PC-9 (cell line): Measurements from ENCODE around the gene KLHL40. TPM values are rescaled to one million over a fixed set of nuclear protein-coding genes. Genes with fewer than 3 reads are reported as not detected.

Source experiments
- BruUV-seq: library from RNA; stranded (reverse); fragments of 400-500 nt; replicated peaks from 2 replicates; lab custom pipeline; 2021; lab: Mats Ljungman, UMichigan
- CTCF ChIA-PET: fragments of 300-600 bp; sonication (Branson Sonifier 250); formaldehyde crosslinking; loops from one replicate; lab custom pipeline; 2022; ENCODE audit warnings: antibody characterized with exemption; lab: Charles Lee
- POLR2A ChIA-PET: fragments of 300-600 bp; sonication (Branson Sonifier 250); formaldehyde crosslinking; loops from one replicate; lab custom pipeline; 2022; ENCODE audit warnings: antibody characterized with exemption; ENCODE audit not compliant: unreplicated experiment; lab: Charles Lee
- DNase-seq, 2 experiments: peaks; one replicate each; pipeline versions ENCODE4 v3.0.0 to v3.0.0-alpha.2; 2015 to 2022; ENCODE audit warnings: mixed read lengths in 1 of 2
- H2AFZ ChIP-seq: fragments of 200-600 bp; sonication (generic); 2 replicates; pipeline ENCODE4 v1.8.1; 2017; ENCODE audit warnings: antibody characterized with exemption
- H3F3A ChIP-seq: fragments of 200-600 bp; sonication (generic); 2 replicates; pipeline ENCODE4 v1.8.1; 2017; ENCODE audit warnings: antibody characterized with exemption, mild to moderate bottlenecking, low read depth; ENCODE audit not compliant: insufficient read depth
- H3K27ac ChIP-seq: fragments of 200-600 bp; sonication (generic); 2 replicates; pipeline ENCODE4 v1.6.1; 2016; ENCODE audit warnings: mixed run types
- H3K27me3 ChIP-seq: fragments of 200-600 bp; sonication (generic); 2 replicates; pipeline ENCODE4 v1.6.1; 2016; ENCODE audit warnings: low read depth, mixed run types; ENCODE audit not compliant: insufficient read depth
- H3K36me3 ChIP-seq: fragments of 200-600 bp; sonication (generic); 2 replicates; pipeline ENCODE4 v1.6.1; 2016; ENCODE audit warnings: low read depth, mixed run types
- H3K4me1 ChIP-seq: fragments of 200-600 bp; sonication (generic); replicated peaks from 2 replicates; pipeline ENCODE4 v1.6.1; 2016; ENCODE audit warnings: mixed run types; ENCODE audit not compliant: insufficient read depth
- H3K4me2 ChIP-seq: fragments of 200-600 bp; sonication (generic); 2 replicates; pipeline ENCODE4 v1.6.1; 2017; ENCODE audit warnings: mixed run types
- H3K4me3 ChIP-seq: fragments of 200-600 bp; sonication (generic); 2 replicates; pipeline ENCODE4 v1.6.1; 2016; ENCODE audit warnings: mixed run types
- H3K79me2 ChIP-seq: fragments of 200-600 bp; sonication (generic); 2 replicates; pipeline ENCODE4 v1.6.1; 2017; ENCODE audit warnings: low read depth, mixed run types
- H3K9me2 ChIP-seq: fragments of 200-600 bp; sonication (generic); 2 replicates; pipeline ENCODE4 v1.8.1; 2017; ENCODE audit warnings: mild to moderate bottlenecking; ENCODE audit not compliant: insufficient read depth
- H3K9me3 ChIP-seq: fragments of 200-600 bp; sonication (generic); 2 replicates; pipeline ENCODE4 v1.8.1; 2016; ENCODE audit warnings: low read depth; ENCODE audit not compliant: insufficient read depth
- H4K20me1 ChIP-seq: fragments of 200-600 bp; sonication (generic); 2 replicates; pipeline ENCODE4 v1.8.1; 2017; ENCODE audit not compliant: insufficient read depth
- EZH2 ChIP-seq: fragments of 200-600 bp; sonication (generic); IDR thresholded peaks from 2 replicates; pipeline ENCODE4 v1.8.0; 2017; ENCODE audit warnings: antibody characterized with exemption, low read depth
- intact Hi-C: fragments of 100-400 bp; cut with micrococcal nuclease; formaldehyde crosslinking; loops from one replicate; pipeline ENCODE4 v1.10.0; 2022; ENCODE audit not compliant: unreplicated experiment
- total RNA-seq: library from RNA; stranded (reverse); gene quantifications from 2 replicates; pipeline ENCODE4 v1.2.3, GENCODE V29; 2021
- TF ChIP-seq, protein P1 (sequence below): fragments of 200-600 bp; sonication (generic); conservative IDR thresholded peaks from 2 replicates; pipeline ENCODE4 v1.6.1; 2017; ENCODE audit warnings: mixed run types, antibody characterized with exemption, mild to moderate bottlenecking, moderate library complexity

KLHL40 gene
- total RNA-seq, 1 experiment from 2014 or later: not detected

DNA sequence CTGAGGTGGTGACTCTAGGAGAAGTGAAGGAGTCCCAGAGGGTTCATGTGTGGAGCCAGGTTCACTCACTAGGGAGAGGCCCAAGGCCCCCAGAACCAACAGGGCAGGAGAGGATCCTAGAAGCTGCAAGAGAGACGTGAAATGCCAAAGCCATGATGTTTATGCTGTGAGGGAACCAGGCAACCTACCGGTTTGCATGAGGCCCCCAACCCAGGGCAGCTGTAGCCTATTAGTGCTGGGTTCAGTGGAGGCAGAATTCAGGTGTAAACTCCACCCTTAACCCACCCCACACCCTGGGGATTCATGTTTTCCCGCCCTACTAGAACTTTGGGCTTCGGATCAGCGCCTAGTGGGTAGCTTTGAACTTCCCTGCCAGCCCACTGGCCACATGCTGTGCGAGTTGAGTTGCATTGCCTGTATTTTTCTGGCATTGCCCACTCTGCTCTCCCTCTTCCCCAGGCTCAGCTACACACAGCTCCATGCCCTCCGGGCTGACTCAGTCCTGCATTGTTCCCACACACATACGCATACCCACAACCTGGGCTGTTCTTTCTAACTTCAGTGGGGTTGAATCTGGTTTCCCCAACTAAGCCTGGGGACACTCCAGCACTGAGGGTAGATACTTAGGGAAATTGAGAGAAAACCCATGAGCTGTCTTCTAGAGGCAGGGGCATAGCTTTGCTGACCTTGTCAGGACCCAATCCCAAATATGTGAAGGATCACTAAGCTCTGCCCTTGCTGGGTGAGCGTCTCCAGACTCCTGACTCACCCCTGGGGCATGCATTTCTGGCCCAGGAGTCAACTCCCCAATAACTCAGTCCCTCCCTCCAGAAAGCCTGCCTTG, 33.9 kb upstream of the KLHL40 start:
- BruUV-seq: no TSS peak
- peaks cover 33% of the 10 kb centered on the region for H3K4me1 ChIP-seq
- peaks cover 21% of the 10 kb centered on the region; the same call in 1 of the 2 replicates for H3F3A ChIP-seq
- CTCF ChIA-PET: interaction anchor here (0.5 to 0.9 kb wide), 3 partner anchors 51 to 1919 kb away, joined by 3 to 17 read pairs (median 3); partner anchors contain the start of gene NKTR
- no peaks in the 10 kb centered on the region for H3K79me2 ChIP-seq
- peak overlapping the region; percentile 65 for H3K27ac ChIP-seq
- intact Hi-C loops: loop anchor here (1.0 to 2.0 kb wide), 3 partner anchors 33 to 93 kb away; partner anchors contain the start of gene NKTR
- no peak overlapping the region for H2AFZ ChIP-seq
- no peak overlapping the region; the same call in 1 of the 2 replicates for H3K4me3 ChIP-seq
- TF ChIP-seq EZH2: no peak
- TF ChIP-seq, protein P1, sequence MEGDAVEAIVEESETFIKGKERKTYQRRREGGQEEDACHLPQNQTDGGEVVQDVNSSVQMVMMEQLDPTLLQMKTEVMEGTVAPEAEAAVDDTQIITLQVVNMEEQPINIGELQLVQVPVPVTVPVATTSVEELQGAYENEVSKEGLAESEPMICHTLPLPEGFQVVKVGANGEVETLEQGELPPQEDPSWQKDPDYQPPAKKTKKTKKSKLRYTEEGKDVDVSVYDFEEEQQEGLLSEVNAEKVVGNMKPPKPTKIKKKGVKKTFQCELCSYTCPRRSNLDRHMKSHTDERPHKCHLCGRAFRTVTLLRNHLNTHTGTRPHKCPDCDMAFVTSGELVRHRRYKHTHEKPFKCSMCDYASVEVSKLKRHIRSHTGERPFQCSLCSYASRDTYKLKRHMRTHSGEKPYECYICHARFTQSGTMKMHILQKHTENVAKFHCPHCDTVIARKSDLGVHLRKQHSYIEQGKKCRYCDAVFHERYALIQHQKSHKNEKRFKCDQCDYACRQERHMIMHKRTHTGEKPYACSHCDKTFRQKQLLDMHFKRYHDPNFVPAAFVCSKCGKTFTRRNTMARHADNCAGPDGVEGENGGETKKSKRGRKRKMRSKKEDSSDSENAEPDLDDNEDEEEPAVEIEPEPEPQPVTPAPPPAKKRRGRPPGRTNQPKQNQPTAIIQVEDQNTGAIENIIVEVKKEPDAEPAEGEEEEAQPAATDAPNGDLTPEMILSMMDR: no peak
- POLR2A ChIA-PET: interaction anchor here (0.6 kb wide), 3 partner anchors 23 to 61 kb away, joined by 3 to 18 read pairs (median 5); partner anchors contain the start of gene SS18L2
- H3K36me3 ChIP-seq: no peaks in the 10 kb centered on the region
- no peaks in the 10 kb centered on the region for H3K9me2 ChIP-seq
- peak overlapping the region; percentile 92 for H3K4me2 ChIP-seq
- no peaks in the 10 kb centered on the region for H3K9me3 ChIP-seq
- H3K27me3 ChIP-seq: no peaks in the 10 kb centered on the region
- no peaks in the 10 kb centered on the region for H4K20me1 ChIP-seq
- peak; percentile 64 to 69 for DNase-seq

DNA sequence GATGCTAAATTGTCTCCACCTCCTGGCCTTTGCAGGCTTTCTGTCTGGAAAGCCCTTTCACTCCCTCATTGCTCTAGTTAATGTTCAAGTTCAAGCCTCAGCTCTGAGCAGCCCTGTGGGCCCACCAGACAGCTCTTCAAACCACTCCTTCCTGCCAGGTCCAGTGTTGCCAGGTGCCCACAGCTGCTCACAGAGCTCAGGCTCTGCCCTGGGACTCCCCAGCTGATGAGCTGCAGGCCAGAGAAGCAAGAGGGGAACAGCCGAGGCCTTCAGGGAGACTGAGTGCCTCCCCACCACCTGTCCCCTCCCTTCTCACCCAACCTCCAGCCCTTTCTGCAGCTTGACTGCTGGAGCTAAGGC, 33.1 kb upstream of the KLHL40 start:
- Histone ChIP-seq H3K27ac (peak overlapping the region; percentile 65), H3K36me3 (no peaks in the 10 kb centered on the region), H3K9me3 (no peaks in the 10 kb centered on the region), H4K20me1 (no peaks in the 10 kb centered on the region), H3K79me2 (no peaks in the 10 kb centered on the region), H3K9me2 (no peaks in the 10 kb centered on the region), H3K4me2 (peak overlapping the region; percentile 92), H3K4me1 (peaks cover 33% of the 10 kb centered on the region), H3K4me3 (no peak overlapping the region; the same call in 1 of the 2 replicates), H3F3A (peaks cover 21% of the 10 kb centered on the region; the same call in 1 of the 2 replicates), H2AFZ (no peak overlapping the region), H3K27me3 (no peaks in the 10 kb centered on the region)
- no peak for DNase-seq
- POLR2A ChIA-PET: interaction anchor here (0.5 to 0.6 kb wide), 5 partner anchors 21 to 659 kb away, joined by 3 to 18 read pairs (median 4); partner anchors contain the start of gene SNRK
- BruUV-seq: no TSS peak
- intact Hi-C loops: loop anchor here (1.0 to 2.0 kb wide), 3 partner anchors 32 to 93 kb away; partner anchors contain the start of gene NKTR
- TF ChIP-seq, protein P1: no peak
- no peak for TF ChIP-seq EZH2
- CTCF ChIA-PET: interaction anchor here (0.9 kb wide), 1 partner anchor 51 kb away, joined by 3 read pairs; the partner anchor contains the start of gene NKTR

DNA sequence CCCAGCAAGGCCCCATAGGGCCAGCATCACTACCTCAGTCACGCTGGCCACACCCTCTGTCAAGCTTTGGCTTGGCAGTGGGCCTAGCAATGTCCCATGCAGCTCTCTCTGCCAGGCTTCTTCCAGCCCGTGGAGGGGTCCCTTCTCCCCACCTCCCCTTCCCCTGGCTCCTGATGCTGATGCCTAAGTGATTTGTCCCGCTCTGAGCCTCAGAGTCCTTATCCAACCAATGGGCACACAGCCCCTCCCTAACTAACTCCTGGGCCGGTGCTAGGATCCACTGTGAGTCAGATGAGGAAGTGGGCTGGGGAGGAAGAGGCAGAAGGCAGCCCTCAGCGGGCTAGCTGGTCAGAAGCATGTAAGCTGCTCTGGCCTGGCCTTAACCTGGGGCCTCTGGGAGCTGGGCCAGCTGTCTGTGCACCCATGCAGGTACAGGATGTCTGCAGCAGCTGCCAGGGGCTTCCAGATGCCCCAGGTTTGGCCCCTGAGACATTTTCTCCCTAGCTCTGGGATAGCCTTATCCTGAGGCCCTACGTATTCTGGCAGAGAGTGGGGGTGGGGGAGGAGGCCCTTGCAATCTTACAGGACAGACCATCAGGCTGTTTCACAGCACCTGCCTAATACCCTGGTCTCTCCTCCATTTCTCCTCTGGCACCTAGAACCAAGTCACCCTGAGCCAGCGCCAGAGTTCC, 32.6 kb upstream of the KLHL40 start:
- no peak for TF ChIP-seq EZH2
- TF ChIP-seq, protein P1: no peak
- ChIA-PET CTCF (interaction anchor here (0.6 to 0.9 kb wide), 2 partner anchors 52 to 157 kb away, joined by 3 to 4 read pairs; partner anchors contain the start of genes ACKR2 and NKTR), POLR2A (interaction anchor here (0.5 to 0.6 kb wide), 3 partner anchors 22 to 658 kb away, joined by 3 to 4 read pairs (median 3); partner anchors contain the start of gene SNRK)
- no peaks in the 10 kb centered on the region for H3K79me2 ChIP-seq
- H3K27ac ChIP-seq: peak overlapping the region; percentile 65
- peak overlapping the region; percentile 92 for H3K4me2 ChIP-seq
- no peaks in the 10 kb centered on the region for H4K20me1 ChIP-seq
- BruUV-seq: no TSS peak
- H3K4me1 ChIP-seq: peaks cover 33% of the 10 kb centered on the region
- H3K4me3 ChIP-seq: peak overlapping the region; percentile 66; the same call in 1 of the 2 replicates
- H3K36me3 ChIP-seq: no peaks in the 10 kb centered on the region
- no peak overlapping the region for H2AFZ ChIP-seq
- intact Hi-C loops: loop anchor here (1.0 to 2.0 kb wide), 3 partner anchors 32 to 92 kb away; partner anchors contain the start of gene NKTR
- H3K9me2 ChIP-seq: no peaks in the 10 kb centered on the region
- DNase-seq: peak; percentile 72 to 86
- H3K9me3 ChIP-seq: no peaks in the 10 kb centered on the region
- no peaks in the 10 kb centered on the region for H3K27me3 ChIP-seq
- peaks cover 18% of the 10 kb centered on the region; the same call in 1 of the 2 replicates for H3F3A ChIP-seq
